Activated T-helper 9 cell treated with anti-CD3 and anti-CD28 coated beads, Interleukin-2, amount 50 U/mL, for 16 hours (primary cell): ENCODE measurements around the gene LIPG.

Source experiments
- DNase-seq: peaks from one replicate; pipeline ENCODE4 v3.0.0-alpha.2; 2020; ENCODE audit warnings: low read depth

Gene LIPG

GRCh38 chr18:49612515-49613033, 50.7 kb downstream of the LIPG start:
- DNase-seq: no peak

DNA sequence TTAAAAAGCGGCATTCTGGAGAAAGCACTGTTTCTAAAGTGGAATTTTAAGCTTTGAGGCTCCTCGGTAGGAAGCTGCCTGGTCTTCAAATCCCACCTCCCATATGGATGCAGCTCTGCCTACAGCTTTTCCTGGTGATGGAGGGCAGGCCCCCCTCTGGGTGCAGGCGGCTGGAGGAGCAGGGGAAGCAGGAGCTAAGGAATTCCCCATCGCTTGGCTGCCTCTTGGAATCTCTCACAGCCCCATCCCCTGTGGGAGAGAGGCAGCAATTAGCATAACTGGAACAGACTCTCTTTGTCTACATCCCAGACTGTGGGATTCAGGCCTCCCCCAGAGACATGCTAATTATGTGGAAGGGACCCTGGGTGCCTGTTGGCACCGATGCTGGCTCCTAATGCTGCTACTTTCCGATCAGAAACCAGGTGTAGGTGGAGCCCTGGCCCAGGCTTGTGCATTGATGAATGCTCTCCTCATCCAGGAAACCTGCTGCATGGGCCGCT, 51.3 kb downstream of the LIPG start:
- DNase-seq: no peak

DNA sequence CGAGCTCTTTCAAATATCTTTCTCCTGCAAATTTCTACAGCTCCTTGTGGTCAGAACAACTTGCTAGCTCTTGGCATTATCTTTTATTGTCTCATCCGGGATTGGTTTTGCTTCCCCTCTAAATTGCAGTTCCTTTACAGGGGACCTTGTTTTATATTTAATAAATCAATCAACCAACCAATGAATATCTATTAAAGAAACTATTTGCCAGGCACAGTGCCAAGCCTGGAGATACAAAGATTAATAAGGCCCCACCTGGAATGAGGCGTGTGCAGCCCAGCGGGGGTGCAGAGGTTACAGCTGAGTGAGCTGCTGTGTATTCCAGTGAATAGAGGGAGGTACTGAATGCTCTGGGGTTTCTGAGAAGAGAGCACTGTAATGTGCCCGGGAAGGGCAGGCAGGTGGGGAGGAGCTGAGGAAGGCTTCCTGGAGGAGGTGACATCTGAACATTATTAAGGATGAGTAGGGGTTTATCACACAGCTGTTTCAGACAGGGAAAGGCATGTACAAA, 51.8 kb downstream of the LIPG start:
- DNase-seq: no peak

DNA sequence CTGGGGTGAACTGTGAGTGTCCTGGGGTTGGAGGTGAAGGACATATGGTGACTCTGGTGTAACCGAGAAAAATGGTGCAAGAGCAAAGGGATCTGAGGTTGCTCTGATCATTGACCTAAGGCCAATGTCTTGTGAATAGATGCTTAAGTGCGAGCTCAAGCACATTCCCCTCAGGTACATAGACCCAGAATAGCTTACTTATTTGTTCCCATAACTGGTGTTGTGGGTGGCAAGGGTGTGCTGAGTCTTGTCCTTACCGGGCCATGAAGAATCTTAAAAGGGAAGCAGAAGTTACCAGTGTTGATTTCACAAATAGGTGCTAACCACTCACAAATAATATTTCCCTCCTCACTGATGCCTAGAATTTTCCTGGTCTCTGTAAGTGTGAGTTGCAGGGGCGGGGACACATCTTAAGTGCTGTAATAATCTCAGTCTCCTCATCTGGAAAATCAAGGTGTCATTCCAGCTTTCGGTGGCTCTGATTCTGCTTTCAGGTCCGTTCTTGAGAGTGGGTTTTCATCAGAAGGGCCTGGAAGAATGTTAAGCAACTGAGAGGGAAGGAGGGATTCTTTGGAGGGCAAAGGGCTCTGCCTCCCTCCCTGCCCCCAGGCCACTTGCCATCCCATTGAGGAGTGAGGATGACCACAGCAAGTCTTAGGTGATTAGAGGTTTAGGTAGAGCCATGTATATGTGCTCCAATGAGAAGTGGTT, 54.9 kb downstream of the LIPG start:
- DNase-seq: no peak

DNA sequence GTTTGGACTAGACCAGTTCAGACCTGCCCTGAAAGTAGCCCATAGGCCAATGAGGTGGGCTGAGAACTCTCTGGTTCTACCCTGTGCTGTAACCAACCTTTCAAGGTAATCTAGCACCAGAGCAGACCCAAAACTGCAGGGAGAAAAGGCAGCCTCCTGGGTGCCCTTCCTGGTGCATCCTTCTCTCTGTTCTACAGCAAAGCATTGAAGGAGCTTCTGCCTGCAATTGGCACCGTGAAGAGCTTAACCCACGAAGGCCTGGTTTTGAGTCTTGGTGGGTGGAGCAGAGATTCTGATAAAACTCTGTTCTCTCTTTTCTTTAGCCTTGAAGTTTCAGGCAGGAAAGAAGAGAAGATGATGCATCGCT, 55.5 kb downstream of the LIPG start:
- DNase-seq: no peak

DNA sequence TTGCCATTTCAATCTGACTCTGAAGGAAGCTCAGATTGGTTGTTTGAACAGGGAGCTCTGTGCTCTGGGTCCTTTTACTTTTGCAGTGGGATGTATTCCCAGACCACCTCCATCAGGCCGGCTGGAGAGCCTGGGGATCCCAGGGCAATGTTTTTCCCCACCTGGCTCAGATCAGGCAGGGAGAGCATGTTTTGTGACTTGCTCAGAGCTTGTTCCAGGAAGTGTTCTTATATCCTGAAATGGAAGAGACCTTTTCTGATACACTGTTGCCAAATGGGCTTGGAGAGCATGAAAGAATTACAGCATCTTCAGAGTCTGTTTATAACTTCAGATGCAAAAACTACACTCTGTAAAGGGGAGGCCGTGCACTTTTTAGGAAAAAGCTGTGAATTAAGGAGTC, 56.0 kb downstream of the LIPG start:
- no peak for DNase-seq

GRCh38 chr18:49618742-49619681, 57.2 kb downstream of the LIPG start:
- no peak for DNase-seq

- no peak for DNase-seq
Observed at GRCh38 chr18:49619801-49620200, 57.9 kb downstream of the LIPG start.

DNA sequence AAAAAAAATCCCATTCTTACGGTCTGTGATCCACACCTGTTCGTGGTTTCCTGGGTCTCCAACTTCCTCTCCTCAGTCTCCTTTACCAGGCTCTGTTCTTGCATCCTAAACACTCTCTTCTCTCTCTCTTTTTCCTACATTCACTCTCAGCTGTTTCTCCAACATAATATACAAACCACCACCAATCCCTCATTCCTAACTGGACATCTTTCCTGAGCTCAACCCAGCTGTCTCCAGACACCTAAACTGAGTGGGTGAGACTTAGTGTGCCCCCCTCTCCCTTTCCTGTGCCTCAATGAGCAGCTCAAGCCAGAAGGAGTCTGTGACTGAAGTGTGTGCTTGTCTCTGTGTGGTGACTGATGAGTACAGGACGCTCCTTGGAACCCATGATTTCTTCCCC, 59.4 kb downstream of the LIPG start:
- no peak for DNase-seq

DNA sequence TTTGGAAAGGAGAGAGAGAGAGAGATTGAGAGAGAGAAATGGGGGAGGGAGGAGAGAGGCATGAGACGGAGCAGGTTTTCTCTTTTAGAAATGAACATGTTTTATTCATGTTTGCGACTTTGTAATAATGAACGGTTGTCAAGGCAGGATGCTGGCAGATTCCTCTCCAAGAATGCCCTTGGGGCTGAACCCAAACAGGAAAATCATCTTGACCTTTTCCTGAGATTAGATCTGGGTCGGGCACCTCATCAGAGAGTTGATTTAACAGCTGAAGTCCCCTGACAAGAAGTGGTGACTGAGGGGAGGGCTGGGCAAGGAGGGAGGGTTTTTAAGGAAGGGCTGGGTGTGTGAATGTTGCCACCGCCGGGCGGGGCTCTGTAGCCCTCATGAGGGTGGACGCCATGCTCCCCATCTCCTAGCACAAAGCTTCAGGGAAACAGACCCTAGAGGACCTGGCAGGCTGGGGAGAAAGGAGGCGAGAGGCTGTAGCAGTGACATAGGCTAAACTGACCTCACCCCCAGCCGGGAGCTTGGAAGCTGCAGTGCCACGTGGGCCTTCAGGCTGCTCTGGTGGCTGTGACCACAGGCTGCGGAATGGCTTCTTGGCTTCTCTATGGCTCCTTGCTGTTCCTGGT, 60.0 kb downstream of the LIPG start:
- no peak for DNase-seq

DNA sequence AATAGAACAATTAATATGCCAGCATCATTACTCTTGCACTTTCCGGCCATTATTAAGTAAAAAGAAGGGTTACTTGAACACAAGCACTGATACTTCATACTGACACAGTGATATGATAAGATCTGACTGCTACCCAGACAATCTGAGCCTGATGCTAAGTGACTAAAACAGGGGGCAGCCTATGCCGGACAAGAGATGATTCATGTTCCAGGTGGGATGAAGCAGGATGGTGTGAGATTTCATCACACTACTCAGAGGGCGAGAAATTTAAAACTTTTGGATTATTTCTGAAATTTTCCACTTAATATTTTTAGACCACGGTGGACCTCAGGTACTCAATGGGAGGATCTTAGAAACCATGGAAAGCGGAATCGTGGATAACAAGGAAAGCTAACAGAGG, 61.7 kb downstream of the LIPG start:
- DNase-seq: no peak

DNA sequence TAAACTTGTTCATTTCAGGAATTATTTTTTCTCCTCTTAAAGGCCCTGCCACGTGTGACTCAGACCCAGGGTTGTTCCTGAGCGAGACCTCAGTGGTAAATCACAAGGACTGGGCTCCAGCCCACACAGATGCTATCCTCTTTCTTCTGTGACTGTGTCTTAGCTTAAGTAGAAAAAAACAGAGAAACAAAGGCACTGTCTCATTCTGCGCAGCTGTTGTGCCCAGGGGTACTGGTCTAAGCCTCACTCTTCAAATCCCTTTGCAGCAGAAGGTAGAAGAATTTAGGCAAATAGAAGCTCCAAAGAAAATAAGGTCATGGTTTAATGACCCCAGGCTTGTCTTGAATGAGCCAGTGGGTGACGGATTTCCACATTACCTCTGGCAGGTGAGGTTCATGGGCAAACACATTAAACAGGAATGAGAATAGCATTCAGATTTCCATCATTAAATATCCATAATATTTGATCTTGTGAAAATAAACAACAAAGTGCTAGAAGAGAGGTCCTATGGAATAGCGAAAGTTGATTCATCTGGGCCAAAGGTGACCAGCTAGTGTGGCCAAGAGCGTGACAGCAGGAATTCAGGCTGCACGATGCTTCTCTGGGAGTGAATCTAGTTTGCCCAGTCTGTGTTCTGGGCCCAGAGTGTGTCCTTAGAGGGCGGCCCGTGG, 63.3 kb downstream of the LIPG start:
- no peak for DNase-seq

DNA sequence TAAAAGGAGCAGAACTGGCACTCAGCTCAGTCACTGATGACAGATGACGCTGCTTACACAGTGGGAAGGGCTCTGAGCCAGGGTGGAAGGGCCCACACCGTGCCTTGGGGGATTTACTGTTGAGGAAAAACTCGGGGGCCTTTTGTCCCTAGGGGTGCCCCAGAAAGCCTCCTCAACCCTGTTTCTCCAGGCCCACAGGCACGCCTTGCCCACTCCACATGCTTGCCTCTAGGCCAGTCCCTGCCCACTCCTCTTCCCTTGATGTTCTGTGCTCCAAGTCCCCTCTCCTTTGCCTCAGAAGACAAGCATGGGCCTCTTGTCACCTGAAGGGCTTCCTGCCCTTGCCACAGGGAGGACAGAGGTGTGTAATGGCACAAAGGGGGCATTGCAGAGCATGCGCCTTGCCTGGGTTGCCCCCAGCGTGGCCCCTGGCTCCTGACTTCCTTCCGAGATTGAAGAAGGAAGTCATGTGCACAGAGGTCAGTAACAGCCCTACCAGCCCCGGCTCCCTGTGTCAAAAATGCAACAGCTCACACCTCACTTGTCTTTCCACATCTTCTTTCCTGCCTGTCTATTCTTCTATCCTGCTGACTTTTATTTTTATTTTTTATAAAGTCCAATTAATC, 65.1 kb downstream of the LIPG start:
- no peak for DNase-seq

DNA sequence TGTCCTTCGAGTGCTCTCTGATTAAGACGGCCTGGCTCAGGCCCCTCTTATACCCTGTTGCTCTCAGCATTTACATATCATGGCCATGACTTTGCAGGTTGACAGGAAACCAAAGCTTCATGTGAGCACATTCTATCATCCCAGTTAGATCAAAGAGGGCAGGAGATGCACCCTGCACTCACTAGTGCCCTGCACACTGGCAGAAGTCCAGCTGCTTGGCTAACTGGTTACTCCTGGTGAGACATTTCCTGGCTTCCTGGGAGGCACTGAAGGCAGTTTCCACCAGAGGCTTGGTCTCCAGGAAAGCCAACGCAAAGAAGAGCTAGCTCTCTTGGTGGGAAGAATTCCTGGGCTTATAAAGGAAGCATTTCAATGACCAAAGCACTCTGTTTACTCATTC, 66.3 kb downstream of the LIPG start:
- DNase-seq: no peak

GRCh38 chr18:49628881-49629795, 67.3 kb downstream of the LIPG start:
- DNase-seq: no peak

GRCh38 chr18:49630246-49630699, 68.4 kb downstream of the LIPG start:
- no peak for DNase-seq

DNA sequence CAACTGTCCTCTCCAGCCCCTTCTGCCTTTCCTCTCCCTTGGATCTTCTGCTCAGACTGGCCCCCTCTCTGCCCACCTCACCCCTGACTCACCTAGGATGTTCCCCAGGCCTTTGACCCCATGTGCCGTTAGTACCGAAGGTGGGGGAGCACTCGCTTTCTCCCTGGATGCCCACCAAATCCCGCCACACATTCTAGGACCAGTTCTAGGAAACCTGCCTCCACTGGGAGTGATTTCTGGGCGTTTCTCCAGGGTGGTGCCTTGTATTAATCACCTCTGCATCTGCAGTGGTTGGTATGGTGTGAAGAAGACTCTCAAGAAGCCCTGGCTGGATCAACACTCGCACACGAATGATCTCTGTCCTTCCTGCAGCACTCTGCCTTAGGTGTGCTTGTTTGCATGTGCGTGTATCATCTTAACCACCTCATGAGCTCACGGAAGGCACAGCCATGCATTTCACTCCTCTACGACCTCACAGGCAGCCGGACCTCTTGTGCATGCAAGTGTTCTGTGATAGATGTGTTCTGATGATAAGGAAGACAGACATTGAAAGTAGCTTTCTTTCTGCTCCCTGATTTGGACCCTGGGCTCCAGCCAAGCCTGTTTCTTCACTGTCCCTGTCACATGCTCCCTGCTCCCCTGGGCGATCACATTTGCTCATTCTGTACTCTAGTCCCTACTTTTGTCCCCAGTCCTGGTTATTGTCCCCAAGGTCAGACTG, 69.4 kb downstream of the LIPG start:
- DNase-seq: no peak

- DNase-seq: no peak
Observed at GRCh38 chr18:49632588-49632987, 70.7 kb downstream of the LIPG start.

- no peak for DNase-seq
Observed at GRCh38 chr18:49638209-49638785, 76.4 kb downstream of the LIPG start.
